ENCODE measurements around the gene SIK1.

The SIK1 gene

DNA sequence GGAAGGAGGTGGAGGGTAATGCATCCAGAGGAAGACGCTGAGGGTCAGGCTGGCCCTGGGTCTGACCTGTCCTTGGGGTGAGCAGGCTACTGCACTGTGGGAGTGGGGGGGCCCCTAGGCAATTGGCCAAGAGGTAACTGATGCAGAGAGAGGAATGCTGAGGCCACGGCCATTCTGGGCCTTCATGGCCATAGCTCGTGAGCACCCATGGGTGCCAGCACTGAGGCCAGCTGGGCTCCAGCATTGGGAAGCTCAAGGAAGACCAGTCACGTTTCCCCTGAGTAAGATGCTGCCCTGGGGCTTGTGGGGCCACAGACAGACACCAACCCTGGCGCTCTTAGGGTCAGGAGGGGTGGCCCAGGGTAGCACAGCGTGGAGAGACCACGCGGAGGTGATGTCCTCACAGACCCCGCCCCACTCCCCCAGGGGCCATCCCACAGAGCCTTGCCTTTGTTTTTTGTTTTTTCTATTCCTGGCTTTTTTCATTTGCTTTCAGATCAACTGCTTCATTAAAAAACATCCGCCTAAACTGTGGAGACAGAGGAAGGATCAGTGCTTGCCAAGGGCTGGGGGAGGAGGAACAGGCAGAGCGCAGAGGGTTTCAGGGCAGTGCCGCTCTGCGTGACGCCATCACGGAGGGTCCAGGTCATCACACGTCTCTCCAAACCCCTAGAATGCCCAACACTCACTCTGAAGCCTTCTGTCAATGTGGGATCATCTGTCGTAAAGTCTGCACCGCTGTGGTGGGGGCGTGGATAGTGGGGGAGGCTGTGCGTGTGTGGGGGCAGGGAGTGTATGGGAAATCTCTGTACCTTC lies 61.1 kb downstream of the SIK1 start:
- DNase-seq = no peak

DNA sequence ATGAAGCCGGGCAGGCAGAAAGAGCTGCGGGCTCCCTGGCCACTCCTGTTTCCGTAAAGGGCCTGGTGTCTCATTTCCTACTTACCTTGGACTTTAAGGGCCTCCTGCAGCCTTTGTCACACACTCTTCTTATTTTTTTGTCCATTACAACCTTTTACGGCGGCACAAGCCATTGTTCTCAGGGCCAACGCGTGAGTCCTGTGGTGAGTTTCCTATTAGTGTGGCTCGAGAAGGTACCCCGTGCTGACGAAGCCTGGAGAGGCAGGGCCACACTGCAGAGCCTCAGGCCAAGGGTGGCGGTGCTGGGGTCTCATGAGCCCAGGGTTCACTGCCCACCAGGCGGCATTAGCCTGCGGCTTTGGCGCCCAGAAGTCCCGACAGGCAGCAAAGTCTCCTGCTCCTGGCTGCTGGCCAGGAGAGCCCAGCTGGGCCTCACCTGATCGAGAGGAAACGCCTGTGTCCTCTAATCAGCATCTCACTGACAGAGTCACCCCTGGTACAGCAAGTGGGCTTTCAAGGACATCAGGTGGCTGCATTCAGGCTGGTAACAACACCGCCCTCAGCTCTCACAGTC lies 62.0 kb downstream of the SIK1 start:
- no peak for DNase-seq

All from SIG-M5 (cell line).